GM19099 (cell line): ENCODE results near the gene MLF2.

ENCODE experiments used
- POLR2A ChIP-seq: IDR thresholded peaks from 3 replicates; pipeline ENCODE4 v1.6.1; 2011; ENCODE audit warnings: low read depth; ENCODE audit not compliant: insufficient read length; ENCODE audit errors: extremely low read depth

Gene MLF2

GRCh38 chr12:6752921-6753771 is at the start of gene MLF2:
TSS of gene MLF2 (minus strand) at chr12:6753141. CDS start at chr12:6752334, 807 bp downstream.
- peak; percentile 91 for TF ChIP-seq POLR2A

GRCh38 chr12:6799147-6799546 is 46.2 kb upstream of the MLF2 start:
- TF ChIP-seq POLR2A: no peak

DNA sequence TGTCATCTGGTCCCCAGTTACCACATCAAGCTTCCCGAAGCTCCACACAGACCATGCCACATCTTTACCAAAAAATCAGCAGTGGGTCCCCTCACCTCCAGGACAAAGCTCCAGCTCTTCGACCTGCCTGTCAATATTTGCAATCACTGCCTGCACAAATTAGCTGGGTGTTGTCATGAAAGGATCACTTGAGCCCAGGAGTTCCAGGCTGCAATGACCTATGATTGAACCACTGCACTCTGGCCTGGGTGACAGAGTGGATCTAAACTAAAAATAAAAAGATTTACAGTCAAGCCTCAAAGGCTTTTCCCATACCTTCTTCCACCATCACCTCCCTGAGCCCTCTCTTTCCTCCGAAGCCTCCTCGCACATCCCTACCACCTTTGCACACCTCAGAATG is 43.6 kb upstream of the MLF2 start:
- TF ChIP-seq POLR2A: no peak

- TF ChIP-seq POLR2A: no peak
These were observed 42.1 kb upstream of the MLF2 start for GRCh38 chr12:6795088-6795487.

DNA sequence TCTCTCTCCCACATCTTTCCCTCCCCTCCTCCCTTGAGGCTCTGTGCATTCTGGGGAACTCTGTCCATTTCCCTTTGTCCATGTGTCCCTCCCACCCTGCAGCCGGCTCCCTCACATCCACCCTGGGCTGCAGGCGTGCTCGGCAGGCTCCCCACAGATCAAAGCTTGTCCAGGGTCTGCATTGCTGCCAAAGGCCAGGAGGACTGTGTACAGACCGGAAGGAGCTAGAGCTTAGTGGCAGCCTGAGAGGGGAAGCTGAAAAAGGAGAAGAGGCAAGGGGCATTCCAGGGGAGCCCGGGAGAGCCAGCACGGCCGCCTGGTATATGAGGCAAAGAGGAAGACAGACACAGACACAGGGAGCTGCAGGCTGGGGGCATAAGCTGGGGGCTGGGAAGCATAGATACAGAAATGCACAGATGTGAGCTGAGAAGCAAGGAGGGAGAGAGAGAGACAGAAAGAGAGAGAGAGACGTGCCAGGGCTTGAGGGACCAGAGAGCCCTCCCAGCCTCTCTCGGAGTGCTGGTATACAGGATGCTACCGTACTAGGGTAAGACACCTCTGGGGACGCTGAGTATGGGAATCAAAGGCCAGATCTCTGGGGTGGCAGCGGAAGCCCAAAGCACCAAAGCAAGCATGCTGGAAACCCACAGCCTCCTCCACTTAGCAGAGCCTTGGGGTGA is 39.7 kb upstream of the MLF2 start:
- TF ChIP-seq POLR2A: no peak

- TF ChIP-seq POLR2A: peak; percentile 7
These were observed 39.1 kb upstream of the MLF2 start for GRCh38 chr12:6791931-6792520.

GRCh38 chr12:6790496-6791150 is 37.7 kb upstream of the MLF2 start:
- TF ChIP-seq POLR2A: no peak

GRCh38 chr12:6788972-6789924 is 36.3 kb upstream of the MLF2 start, which contains the start of gene CD4:
TSS of gene CD4 (plus strand) at chr12:6789528. CDS start at chr12:6800139, 10,611 bp downstream.
- TF ChIP-seq POLR2A: no peak

GRCh38 chr12:6787309-6787708 is 34.4 kb upstream of the MLF2 start:
- no peak for TF ChIP-seq POLR2A

GRCh38 chr12:6786416-6787094 is 33.6 kb upstream of the MLF2 start:
- no peak for TF ChIP-seq POLR2A

DNA sequence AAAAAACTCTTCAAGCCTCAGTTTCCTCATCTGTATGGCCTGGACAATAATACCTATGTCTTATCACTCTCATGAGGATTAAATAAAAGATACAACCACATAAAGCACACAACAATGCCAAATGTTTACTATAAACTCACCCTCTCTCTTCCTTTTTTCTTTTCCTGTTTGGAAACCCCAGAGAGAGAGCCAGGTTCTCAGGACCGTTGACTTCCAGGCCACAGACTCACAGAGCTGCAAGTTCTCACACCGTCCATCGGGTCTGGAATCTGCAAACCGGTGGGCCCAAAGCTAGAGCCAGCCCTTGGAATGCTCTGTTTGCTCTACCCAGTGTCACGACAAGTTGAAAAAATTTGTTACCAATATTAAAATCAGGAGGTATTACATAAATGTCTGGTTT is 31.8 kb upstream of the MLF2 start:
- TF ChIP-seq POLR2A: no peak

DNA sequence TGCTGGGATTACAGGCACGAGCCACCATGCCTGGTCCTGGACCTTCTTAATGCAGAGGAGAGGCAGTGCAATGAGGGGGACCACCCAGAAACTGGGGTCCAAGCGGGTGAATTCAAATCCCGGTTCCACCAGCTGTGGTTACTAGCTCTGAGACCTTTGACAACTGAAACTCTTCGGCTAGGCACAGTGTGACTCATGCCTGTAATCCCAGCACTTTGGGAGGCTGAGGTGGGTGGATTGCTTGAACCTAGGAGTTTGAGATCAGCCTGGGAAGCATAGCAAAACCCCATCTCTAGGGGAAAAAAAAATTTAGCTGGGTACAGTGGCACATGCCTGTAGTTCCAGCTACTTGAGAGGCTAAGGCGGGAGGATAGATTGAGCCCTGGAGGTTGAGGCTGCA is 31.4 kb upstream of the MLF2 start:
- TF ChIP-seq POLR2A: no peak

DNA sequence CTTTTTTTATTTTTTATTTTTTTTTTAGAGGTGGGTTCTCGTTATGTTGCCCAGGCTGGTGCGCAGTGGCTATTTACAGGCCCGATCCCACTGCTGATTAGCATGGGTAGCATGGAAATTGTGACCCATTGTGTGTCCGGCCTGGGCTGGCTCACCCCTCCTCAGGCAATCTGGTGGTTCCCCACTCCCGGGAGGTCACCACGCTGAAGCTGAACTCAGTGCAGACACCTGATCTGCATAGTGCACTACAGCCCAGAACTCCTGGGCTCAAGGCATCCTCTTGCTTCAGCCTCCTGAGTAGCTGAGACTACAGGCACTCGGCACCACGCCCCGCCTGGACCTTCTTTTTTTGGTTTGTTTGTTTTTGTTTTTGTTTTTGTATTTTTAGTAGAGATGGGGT is 30.9 kb upstream of the MLF2 start:
- no peak for TF ChIP-seq POLR2A

GRCh38 chr12:6782850-6783566 is 30.1 kb upstream of the MLF2 start:
- no peak for TF ChIP-seq POLR2A

GRCh38 chr12:6782119-6782518 is 29.2 kb upstream of the MLF2 start:
- no peak for TF ChIP-seq POLR2A
